NCI-H1092 (cell line): ENCODE data around the gene EYS.
"Not testable (repeated sequence)": the region's sequence is repeated elsewhere in the genome, so short reads cannot be mapped to it uniquely, and the experiment has no call there.

Source experiments
- DNase-seq: peaks from one replicate; lab custom pipeline; 2025; lab: John Stamatoyannopoulos, UW

The EYS gene

GRCh38 chr6:64299176-64299575 is 1407.8 kb downstream of the EYS start:
- DNase-seq = no peak

GRCh38 chr6:64294034-64294433 is 1413.0 kb downstream of the EYS start:
- DNase-seq = no peak

- no peak for DNase-seq
These were observed 1413.7 kb downstream of the EYS start for GRCh38 chr6:64293298-64293697.

- no peak for DNase-seq
These were observed 1416.2 kb downstream of the EYS start for GRCh38 chr6:64290867-64291266.

- DNase-seq = no peak
These were observed 1417.1 kb downstream of the EYS start for GRCh38 chr6:64289931-64290330.

GRCh38 chr6:64288351-64288750 is 1418.7 kb downstream of the EYS start:
- DNase-seq = no peak

- no peak for DNase-seq
These were observed 1425.9 kb downstream of the EYS start for GRCh38 chr6:64281167-64281566.

- no peak for DNase-seq
These were observed 1426.5 kb downstream of the EYS start for GRCh38 chr6:64280569-64280968.

- DNase-seq = no peak
These were observed 1436.9 kb downstream of the EYS start for GRCh38 chr6:64270083-64270482.

- no peak for DNase-seq
These were observed 1440.6 kb downstream of the EYS start for GRCh38 chr6:64266351-64266821.

- DNase-seq = no peak
These were observed 1443.2 kb downstream of the EYS start for GRCh38 chr6:64263778-64264177.

- no peak for DNase-seq
These were observed 1447.7 kb downstream of the EYS start for GRCh38 chr6:64259372-64259771.

- DNase-seq = no peak
These were observed 1448.3 kb downstream of the EYS start for GRCh38 chr6:64258752-64259151.

- no peak for DNase-seq
These were observed 1448.7 kb downstream of the EYS start for GRCh38 chr6:64258302-64258701.

- no peak for DNase-seq
These were observed 1449.4 kb downstream of the EYS start for GRCh38 chr6:64257586-64257985.

GRCh38 chr6:64256483-64256882 is 1450.5 kb downstream of the EYS start:
- DNase-seq = no peak

- DNase-seq = no peak
These were observed 1452.0 kb downstream of the EYS start for GRCh38 chr6:64255000-64255399.

- DNase-seq = no peak
These were observed 1452.5 kb downstream of the EYS start for GRCh38 chr6:64254558-64254957.

GRCh38 chr6:64252256-64252655 is 1454.8 kb downstream of the EYS start:
- DNase-seq = no peak

GRCh38 chr6:64250126-64250525 is 1456.9 kb downstream of the EYS start:
- DNase-seq = no peak

- no peak for DNase-seq
These were observed 1457.9 kb downstream of the EYS start for GRCh38 chr6:64249115-64249514.

- DNase-seq = no peak
These were observed 1463.4 kb downstream of the EYS start for GRCh38 chr6:64243618-64244017.

- DNase-seq = not testable (repeated sequence)
These were observed 1468.1 kb downstream of the EYS start for GRCh38 chr6:64238908-64239307.

- DNase-seq = no peak
These were observed 1469.0 kb downstream of the EYS start for GRCh38 chr6:64238071-64238470.

- DNase-seq = no peak
These were observed 1473.3 kb downstream of the EYS start for GRCh38 chr6:64233746-64234145.
